Measurements from ENCODE around the gene RASA3. TPM values are rescaled to one million over a fixed set of nuclear protein-coding genes. Genes with fewer than 3 reads are reported as not detected.

RASA3 gene
- total RNA-seq, 1 donor from 2014 or later, result 2.9 TPM

- TF ChIP-seq CTCF (IDR thresholded peaks at IDR 0.05) (no peak), EZH2 (IDR thresholded peaks at IDR 0.05) (no peak), EZH2phosphoT487 (IDR thresholded peaks at IDR 0.05) (no peak)
- Histone ChIP-seq H3K9me3 (ENCODE audit: low read depth) (no peaks in the 10 kb centered on the region), H3K27ac (no peak overlapping the region), H3K9ac (no peak overlapping the region), H3K4me1 (peaks cover 2% of the 10 kb centered on the region), H3K27me3 (no peaks in the 10 kb centered on the region), H3F3A (ENCODE audit: low read depth) (no peaks in the 10 kb centered on the region), H3K4me3 (no peak overlapping the region), H3K36me3 (no peaks in the 10 kb centered on the region), H2AFZ (replicated peaks) (no peak overlapping the region), H3K4me2 (no peak overlapping the region), H3K79me2 (ENCODE audit: low read depth) (no peaks in the 10 kb centered on the region), H4K20me1 (ENCODE audit: low read depth) (no peaks in the 10 kb centered on the region)
- peaks cover 28% of the 10 kb centered on the region for H3K27me3 Mint-ChIP-seq (ENCODE audit: insufficient read depth, low read depth)
- peaks cover 4% of the 10 kb centered on the region for H3K9me3 Mint-ChIP-seq
- H3K4me3 Mint-ChIP-seq, result no peak overlapping the region
- no peak overlapping the region for H3K27ac Mint-ChIP-seq
- no peak for DNase-seq (ENCODE audit: low spot score)
- H3K4me1 Mint-ChIP-seq, result peaks cover 29% of the 10 kb centered on the region
- H3K36me3 Mint-ChIP-seq, result no peaks in the 10 kb centered on the region
Measured at GRCh38 chr13:114157869-114158495, 25.6 kb upstream of the RASA3 start.

- peak overlapping the region; percentile 72 for H3K27ac Mint-ChIP-seq
- no peak for DNase-seq (ENCODE audit: low spot score)
- no peak overlapping the region for H3K4me2 ChIP-seq
Measured at GRCh38 chr13:114155926-114156883, 23.8 kb upstream of the RASA3 start.

GRCh38 chr13:114155320-114155719 is 22.9 kb upstream of the RASA3 start:
- Histone ChIP-seq H3K27me3 (no peaks in the 10 kb centered on the region), H4K20me1 (ENCODE audit: low read depth) (no peaks in the 10 kb centered on the region), H3F3A (ENCODE audit: low read depth) (no peaks in the 10 kb centered on the region), H3K27ac (no peak overlapping the region), H3K9me3 (ENCODE audit: low read depth) (no peaks in the 10 kb centered on the region), H3K79me2 (ENCODE audit: low read depth) (no peaks in the 10 kb centered on the region), H2AFZ (replicated peaks) (no peak overlapping the region), H3K4me2 (no peak overlapping the region), H3K9ac (no peak overlapping the region), H3K36me3 (no peaks in the 10 kb centered on the region), H3K4me3 (no peak overlapping the region), H3K4me1 (peaks cover 6% of the 10 kb centered on the region)
- no peak for TF ChIP-seq EZH2phosphoT487 (IDR thresholded peaks at IDR 0.05)
- TF ChIP-seq CTCF (IDR thresholded peaks at IDR 0.05), result no peak
- TF ChIP-seq EZH2 (IDR thresholded peaks at IDR 0.05), result no peak
- H3K9me3 Mint-ChIP-seq, result peaks cover 4% of the 10 kb centered on the region
- peaks cover 34% of the 10 kb centered on the region for H3K4me1 Mint-ChIP-seq
- no peak overlapping the region for H3K27ac Mint-ChIP-seq
- DNase-seq (ENCODE audit: low spot score), result no peak
- no peaks in the 10 kb centered on the region for H3K36me3 Mint-ChIP-seq
- H3K4me3 Mint-ChIP-seq, result no peak overlapping the region
- peaks cover 21% of the 10 kb centered on the region for H3K27me3 Mint-ChIP-seq (ENCODE audit: insufficient read depth, low read depth)

More at GRCh38 chr13:114155926-114156883, 23.8 kb upstream of the RASA3 start:
- Mint-ChIP-seq H3K36me3 (no peaks in the 10 kb centered on the region), H3K4me1 (peaks cover 33% of the 10 kb centered on the region), H3K9me3 (peaks cover 4% of the 10 kb centered on the region), H3K27me3 (ENCODE audit: insufficient read depth, low read depth) (peaks cover 21% of the 10 kb centered on the region), H3K4me3 (no peak overlapping the region)
- Histone ChIP-seq H3K9me3 (ENCODE audit: low read depth) (no peaks in the 10 kb centered on the region), H3K27ac (no peak overlapping the region), H2AFZ (replicated peaks) (no peak overlapping the region), H3K9ac (no peak overlapping the region), H3K27me3 (no peaks in the 10 kb centered on the region), H3K4me3 (no peak overlapping the region), H3K79me2 (ENCODE audit: low read depth) (no peaks in the 10 kb centered on the region), H3F3A (ENCODE audit: low read depth) (no peaks in the 10 kb centered on the region), H3K4me1 (peaks cover 6% of the 10 kb centered on the region), H3K36me3 (no peaks in the 10 kb centered on the region), H4K20me1 (ENCODE audit: low read depth) (no peaks in the 10 kb centered on the region)
- no peak for TF ChIP-seq EZH2phosphoT487 (IDR thresholded peaks at IDR 0.05)
- TF ChIP-seq EZH2 (IDR thresholded peaks at IDR 0.05), result no peak
- TF ChIP-seq CTCF (IDR thresholded peaks at IDR 0.05), result no peak

Measured in neural progenitor cell (in vitro differentiated cells).